GM12878 (cell line): ENCODE data around the gene FSTL4. TPM values are rescaled to one million over a fixed set of nuclear protein-coding genes. Genes with fewer than 3 reads are reported as not detected.

ENCODE experiments used
- ATAC-seq: fragments of 200-7000 bp; cut with Tn5 transposase; 3 replicates; pipeline ENCODE4 v1.9.1; 2020; ENCODE audit warnings: mild to moderate bottlenecking, moderate library complexity
- BruUV-seq: library from RNA; stranded (reverse); fragments of 400-500 nt; replicated peaks from 2 replicates; lab custom pipeline; 2021; lab: Mats Ljungman, UMichigan
- CTCF ChIA-PET: fragments of 300-600 bp; sonication (Branson Sonifier 250); formaldehyde crosslinking; extraction: SDS; loops from one replicate; lab custom pipeline; 2021; ENCODE audit warnings: inconsistent platforms; lab: Yijun Ruan, JAX
- POLR2A ChIA-PET: fragments of 350-600 bp; formaldehyde crosslinking; extraction: SDS; loops from one replicate; lab custom pipeline; 2021; ENCODE audit warnings: inconsistent platforms; lab: Charles Lee
- RAD21 ChIA-PET: fragments of 300-600 bp; sonication (Branson Sonifier 250); formaldehyde crosslinking; loops from one replicate; lab custom pipeline; 2023; ENCODE audit warnings: antibody characterized with exemption; ENCODE audit not compliant: unreplicated experiment; lab: Charles Lee
- SMC1A ChIA-PET: fragments of 300-600 bp; sonication (Branson Sonifier 250); formaldehyde crosslinking; loops from one replicate; lab custom pipeline; 2023; ENCODE audit not compliant: unreplicated experiment, uncharacterized antibody; lab: Charles Lee
- DNase-seq: peaks from one replicate; pipeline ENCODE4 v3.0.0-alpha.2; 2011; ENCODE audit warnings: low read depth, low spot score
- FAIRE-seq: peaks from 3 replicates; lab custom pipeline; 2011; peaks lifted over from hg19 to GRCh38; lab: Jason Lieb, UNC
- H2AFZ ChIP-seq: 2 replicates; pipeline ENCODE4 v1.6.0; 2011; ENCODE audit warnings: low read depth, low read length, control low read depth; ENCODE audit not compliant: control insufficient read depth
- H3K27ac ChIP-seq: 2 replicates; pipeline ENCODE4 v1.5.1; 2011; ENCODE audit warnings: control low read depth; ENCODE audit not compliant: control insufficient read depth, insufficient read depth
- H3K27me3 ChIP-seq, 2 experiments: replicated peaks in 1 of 2; 2 replicates each; pipeline versions ENCODE4 v1.6.0 to v1.6.1; 2011; ENCODE audit warnings: low read length in 1 of 2; ENCODE audit not compliant: control insufficient read depth in 2 of 2, insufficient read depth in 2 of 2
- H3K36me3 ChIP-seq, 2 experiments: 2 replicates each; pipeline ENCODE4 v1.5.1; 2011; ENCODE audit warnings: low read length in 1 of 2; ENCODE audit not compliant: control insufficient read depth in 2 of 2, insufficient read depth in 2 of 2
- H3K4me1 ChIP-seq: 2 replicates; pipeline ENCODE4 v1.6.1; 2011; ENCODE audit warnings: mild to moderate bottlenecking, low read length, moderate library complexity, mixed read lengths; ENCODE audit not compliant: control insufficient read depth, insufficient read depth
- H3K4me2 ChIP-seq: 2 replicates; pipeline ENCODE4 v1.6.0; 2011; ENCODE audit warnings: control low read depth; ENCODE audit not compliant: control insufficient read depth, insufficient read depth
- H3K4me3 ChIP-seq: fragments of 200-600 bp; sonication (generic); 2 replicates; pipeline ENCODE4 v1.5.1; 2016
- H3K79me2 ChIP-seq: 2 replicates; pipeline ENCODE4 v1.6.0; 2011; ENCODE audit warnings: low read length; ENCODE audit not compliant: control insufficient read depth, insufficient read depth
- H3K9ac ChIP-seq: 2 replicates; pipeline ENCODE4 v1.8.0; 2011; ENCODE audit warnings: low read length, control low read depth, mixed read lengths; ENCODE audit not compliant: control insufficient read depth, insufficient read depth
- H3K9me3 ChIP-seq: replicated peaks from 3 replicates; pipeline ENCODE4 v1.5.1; 2011; ENCODE audit warnings: mild to moderate bottlenecking, low read length; ENCODE audit not compliant: control insufficient read depth, insufficient read depth
- H4K20me1 ChIP-seq: 2 replicates; pipeline ENCODE4 v1.6.0; 2011; ENCODE audit not compliant: control insufficient read depth, insufficient read depth
- EED ChIP-seq: sonication (generic); IDR thresholded peaks from 2 replicates; pipeline ENCODE4 v1.6.1; 2016; ENCODE audit warnings: antibody characterized with exemption, low read depth
- EGR1 ChIP-seq, 2 experiments: IDR thresholded peaks; 1 replicate in 1 of 2; 2 replicates in 1 of 2; pipeline ENCODE4 v1.6.1; 2011 to 2012; ENCODE audit warnings: low read depth in 2 of 2, low read length in 2 of 2, borderline replicate concordance in 1 of 2, mild to moderate bottlenecking in 1 of 2, moderate library complexity in 1 of 2
- FOXK2 ChIP-seq: fragments of 450-650 bp; IDR thresholded peaks from 2 replicates; pipeline ENCODE4 v1.6.1; 2017; ENCODE audit warnings: mild to moderate bottlenecking, moderate library complexity
- HCFC1 ChIP-seq: fragments of 150-350 bp; IDR thresholded peaks from 2 replicates; pipeline ENCODE4 v1.6.1; 2014; ENCODE audit warnings: low read length
- IRF4 ChIP-seq: IDR thresholded peaks from 2 replicates; pipeline ENCODE4 v1.6.1; 2011; ENCODE audit warnings: low read depth, low read length
- MEF2A ChIP-seq: IDR thresholded peaks from 2 replicates; pipeline ENCODE4 v1.6.1; 2011; ENCODE audit warnings: low read depth, mild to moderate bottlenecking, low read length, moderate library complexity; ENCODE audit not compliant: insufficient read depth
- MEF2B ChIP-seq: fragments of 450-650 bp; IDR thresholded peaks from 2 replicates; pipeline ENCODE4 v1.6.1; 2018; ENCODE audit warnings: mild to moderate bottlenecking, moderate library complexity; ENCODE audit not compliant: partially characterized antibody, poor library complexity, severe bottlenecking
- RCOR1 ChIP-seq: conservative IDR thresholded peaks from 2 replicates; pipeline ENCODE4 v1.6.1; 2012; ENCODE audit warnings: low read depth, low read length, improper control_type of control experiment
- SMAD5 ChIP-seq: IDR thresholded peaks from 2 replicates; pipeline ENCODE4 v1.6.1; 2016; ENCODE audit warnings: antibody characterized with exemption, low read depth
- SP1 ChIP-seq: IDR thresholded peaks from one replicate; pipeline ENCODE4 v1.6.1; 2011; ENCODE audit warnings: low read depth, low read length
- SPI1 ChIP-seq: IDR thresholded peaks from 2 replicates; pipeline ENCODE4 v1.6.1; 2011; ENCODE audit warnings: low read depth, mild to moderate bottlenecking, low read length, moderate library complexity, borderline replicate concordance; ENCODE audit not compliant: insufficient read depth
- TARDBP ChIP-seq: IDR thresholded peaks from 2 replicates; pipeline ENCODE4 v1.6.1; 2016; ENCODE audit warnings: borderline replicate concordance
- TCF3 ChIP-seq: IDR thresholded peaks from 2 replicates; pipeline ENCODE4 v1.6.1; 2012; ENCODE audit warnings: low read depth, mild to moderate bottlenecking, low read length, borderline replicate concordance; ENCODE audit not compliant: insufficient read depth
- ZNF384 ChIP-seq: IDR thresholded peaks from 2 replicates; pipeline ENCODE4 v1.6.1; 2012; ENCODE audit warnings: low read depth, mild to moderate bottlenecking, low read length, improper control_type of control experiment, borderline replicate concordance
- WGBS: methylation state at CpG from one replicate; pipeline ENCODE4 v1.1.6; 2016; ENCODE audit warnings: low lambda C conversion rate; ENCODE audit not compliant: insufficient replicate concordance, insufficient coverage; ENCODE audit errors: missing lambda C conversion rate; 5-methylcytosine and 5-hydroxymethylcytosine counted together
- in situ Hi-C: fragments of 300-500 bp; cut with MboI; formaldehyde crosslinking; loops from 9 replicates; pipeline ENCODE4 v1.14.3; 2018; ENCODE audit warnings: mixed read lengths
- intact Hi-C: fragments of 100-400 bp; cut with micrococcal nuclease; formaldehyde crosslinking; loops from one replicate; pipeline ENCODE4 v1.14.2; 2022; ENCODE audit not compliant: unreplicated experiment
- polyA plus RNA-seq, 11 experiments: library from polyadenylated mRNA; depleted of rRNA in 4 of 11; unstranded in 6 of 11; stranded (reverse) in 5 of 11; fragments of >200 nt; fragmentation: Nextera tagmentation in 4 of 11; fragmentation: Illumina TruSeq in 1 of 11; extraction: Ambion mirVana in 4 of 11; extraction: Trizol in 1 of 11; gene quantifications; 1 replicate in 1 of 11; 2 replicates in 10 of 11; pipeline versions ENCODE4 v1.2.1 to v1.2.3, GENCODE V29; 2011 to 2016; ENCODE audit warnings: inconsistent platforms in 2 of 11, missing spikeins in 2 of 11, low read depth in 1 of 11
- total RNA-seq, 4 experiments: library from RNA; depleted of rRNA in 3 of 4; stranded (reverse); fragments of >200 nt in 3 of 4; fragmentation: Illumina TruSeq in 1 of 4; extraction: Trizol in 1 of 4; gene quantifications; 2 replicates each; pipeline versions ENCODE4 v1.2.1 to v1.2.3, GENCODE V29; 2013 to 2021

Gene FSTL4
- total and polyA plus RNA-seq, 10 of the 15 experiments (the other 5 are each of a cell fraction or from before 2014, with no cell fraction given) = 0.01 to 0.79 (median 0.21) TPM; not detected in 6

DNA sequence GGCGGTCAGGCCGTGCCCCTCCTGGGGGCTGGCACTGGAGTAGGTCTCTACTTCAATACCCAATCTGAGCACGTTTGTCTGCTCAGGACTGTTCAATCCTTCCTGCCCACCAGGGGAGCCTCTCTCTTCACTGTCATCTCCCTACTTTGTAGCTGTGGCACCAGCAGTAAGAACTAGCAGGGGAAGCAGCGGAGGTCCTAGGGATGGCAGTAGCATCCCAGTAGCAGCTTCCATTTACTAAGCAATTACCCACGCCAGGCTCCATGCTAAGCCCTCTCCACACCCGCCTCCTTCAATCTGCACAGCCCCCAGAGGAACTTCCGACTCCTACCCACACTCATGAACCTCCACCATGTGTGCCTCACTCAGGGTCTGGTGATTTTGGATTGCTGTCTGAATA lies 31.7 kb downstream of the FSTL4 start:
- BruUV-seq = no TSS peak
- intact Hi-C loops (no loop called here), in situ Hi-C loops (no loop called here)
- DNase-seq (no peak), FAIRE-seq (no peak), ATAC-seq (no peak)
- WGBS = 30% methylated on average over 7 of the region's 7 CpGs
- no peak overlapping the region for H3K9ac ChIP-seq
- H2AFZ ChIP-seq = no peak overlapping the region
- POLR2A ChIA-PET = no interaction called here
- H3K4me3 ChIP-seq = no peak overlapping the region
- CTCF ChIA-PET = no interaction called here
- H3K4me1 ChIP-seq = no peaks in the 10 kb centered on the region
- H3K27me3 ChIP-seq = peaks cover 0 to 3% of the 10 kb centered on the region in 2 experiments; a peak in 3 of 4 replicates
- no peaks in the 10 kb centered on the region for H4K20me1 ChIP-seq
- SMC1A ChIA-PET = no interaction called here
- H3K4me2 ChIP-seq = no peak overlapping the region
- H3K9me3 ChIP-seq = no peaks in the 10 kb centered on the region; the same call in 2 of the 3 replicates
- H3K79me2 ChIP-seq = no peaks in the 10 kb centered on the region
- RAD21 ChIA-PET = no interaction called here
- H3K27ac ChIP-seq = no peak overlapping the region
- TF ChIP-seq EGR1 (IDR thresholded peaks at IDR 0.05; ENCODE audit: borderline replicate concordance in 1 of 2, low read depth in 2 of 2, low read length in 2 of 2) = no peak
- TF ChIP-seq EED = no peak
- TF ChIP-seq TARDBP = no peak
- no peak for TF ChIP-seq FOXK2
- no peak for TF ChIP-seq SMAD5
- TF ChIP-seq IRF4 = no peak
- no peak for TF ChIP-seq ZNF384
- TF ChIP-seq MEF2A = no peak
- no peak for TF ChIP-seq SPI1
- no peaks in the 10 kb centered on the region for H3K36me3 ChIP-seq

DNA sequence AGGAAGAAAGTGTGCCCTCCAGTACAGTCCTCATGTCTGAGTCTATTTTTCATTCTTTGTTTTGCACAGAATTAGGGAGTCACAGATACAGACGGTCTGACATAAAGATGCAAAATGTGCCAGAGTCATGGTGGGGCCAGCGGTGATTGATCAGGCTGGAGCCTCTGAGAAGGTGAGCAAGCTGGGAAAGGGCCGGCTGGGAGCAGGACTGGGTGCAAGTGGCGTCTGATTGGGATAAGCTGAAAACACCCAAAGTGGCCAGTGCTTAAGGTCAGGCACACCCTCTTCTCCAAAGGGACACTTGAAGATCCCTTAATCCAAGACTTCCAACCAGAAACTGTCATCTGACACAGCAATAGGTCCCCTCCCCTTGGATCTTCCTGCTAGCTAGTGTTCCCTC lies 32.6 kb downstream of the FSTL4 start:
- H3K9ac ChIP-seq = no peak overlapping the region
- H3K27ac ChIP-seq = no peak overlapping the region
- FAIRE-seq (no peak), DNase-seq (no peak), ATAC-seq (no peak)
- no peaks in the 10 kb centered on the region for H4K20me1 ChIP-seq
- RAD21 ChIA-PET = no interaction called here
- H3K9me3 ChIP-seq = no peaks in the 10 kb centered on the region; the same call in 2 of the 3 replicates
- in situ Hi-C loops = no loop called here
- no peak overlapping the region for H3K4me3 ChIP-seq
- no peaks in the 10 kb centered on the region for H3K79me2 ChIP-seq
- CTCF ChIA-PET = no interaction called here
- no peaks in the 10 kb centered on the region for H3K36me3 ChIP-seq
- SMC1A ChIA-PET = no interaction called here
- POLR2A ChIA-PET = no interaction called here
- BruUV-seq = no TSS peak
- 15% methylated on average over 4 of the region's 4 CpGs for WGBS
- no peak overlapping the region for H3K4me2 ChIP-seq
- H3K4me1 ChIP-seq = no peaks in the 10 kb centered on the region
- intact Hi-C loops = no loop called here
- H3K27me3 ChIP-seq = peaks cover 0 to 3% of the 10 kb centered on the region in 2 experiments; a peak in 3 of 4 replicates
- no peak overlapping the region for H2AFZ ChIP-seq
- no peak for TF ChIP-seq ZNF384
- TF ChIP-seq RCOR1 = no peak
- no peak for TF ChIP-seq MEF2B
- no peak for TF ChIP-seq SP1
- TF ChIP-seq MEF2A = no peak
- no peak for TF ChIP-seq TCF3
- no peak for TF ChIP-seq HCFC1
